H1 (cell line): ENCODE data around the gene OR2Y1. TPM values are rescaled to one million over a fixed set of nuclear protein-coding genes. Genes with fewer than 3 reads are reported as not detected.
A peak's percentile ranks its signal among the peaks of the same experiment; 100 is the strongest.

Experiments
- CTCF ChIA-PET: fragments of 300-600 bp; sonication (Branson Sonifier 250); formaldehyde crosslinking; loops from one replicate; lab custom pipeline; 2021; ENCODE audit not compliant: partially characterized antibody; lab: Charles Lee
- POLR2A ChIA-PET: fragments of 300-600 bp; sonication (Branson Sonifier 250); formaldehyde crosslinking; loops from one replicate; lab custom pipeline; 2021; ENCODE audit warnings: inconsistent platforms; ENCODE audit not compliant: partially characterized antibody; lab: Charles Lee
- DNase-seq, 2 experiments: peaks; one replicate each; pipeline versions ENCODE4 v3.0.0 to v3.0.0-alpha.2; 2010 to 2022; ENCODE audit warnings: low spot score in 2 of 2, low read depth in 1 of 2, mixed read lengths in 1 of 2
- FAIRE-seq: peaks from 2 replicates; lab custom pipeline; 2011; peaks lifted over from hg19 to GRCh38; lab: Jason Lieb, UNC
- H2AFZ ChIP-seq: 2 replicates; pipeline ENCODE4 v1.8.1; 2012; ENCODE audit warnings: low read length, inconsistent platforms
- H2AK5ac ChIP-seq: 2 replicates; pipeline ENCODE4 v1.6.1; 2013; ENCODE audit warnings: low read depth, low read length
- H2BK120ac ChIP-seq: replicated peaks from 2 replicates; pipeline ENCODE3; 2013; ENCODE audit warnings: low read depth, low read length, inconsistent platforms
- H2BK12ac ChIP-seq: 2 replicates; pipeline ENCODE4 v1.6.1; 2013; ENCODE audit warnings: low read depth, low read length
- H2BK15ac ChIP-seq: 2 replicates; pipeline ENCODE4 v1.6.1; 2013; ENCODE audit warnings: low read length
- H2BK20ac ChIP-seq: 2 replicates; pipeline ENCODE4 v1.6.1; 2013; ENCODE audit warnings: low read length
- H2BK5ac ChIP-seq: 2 replicates; pipeline ENCODE4 v1.6.1; 2013; ENCODE audit warnings: low read depth, low read length
- H3K14ac ChIP-seq: 2 replicates; pipeline ENCODE4 v1.6.1; 2013; ENCODE audit warnings: inconsistent platforms; ENCODE audit not compliant: insufficient read length
- H3K18ac ChIP-seq: 2 replicates; pipeline ENCODE4 v1.6.1; 2013; ENCODE audit warnings: low read length; ENCODE audit errors: extremely low read depth
- H3K23ac ChIP-seq: 2 replicates; pipeline ENCODE4 v1.6.1; 2013; ENCODE audit warnings: inconsistent platforms; ENCODE audit not compliant: insufficient read length
- H3K23me2 ChIP-seq: 2 replicates; pipeline ENCODE4 v1.6.1; 2013; ENCODE audit warnings: low read depth, low read length
- H3K27ac ChIP-seq: 2 replicates; pipeline ENCODE4 v1.6.1; 2011; ENCODE audit warnings: low read depth, low read length, inconsistent platforms
- H3K27me3 ChIP-seq, 4 experiments: replicated peaks in 1 of 4; 1 replicate in 1 of 4; 2 replicates in 3 of 4; pipeline versions ENCODE4 v1.6.1 to v1.8.1; 2011 to 2013; ENCODE audit warnings: low read length in 3 of 4, mild to moderate bottlenecking in 3 of 4, inconsistent platforms in 2 of 4, mixed read lengths in 2 of 4, moderate library complexity in 1 of 4; ENCODE audit not compliant: control insufficient read depth in 3 of 4, insufficient read depth in 3 of 4; ENCODE audit errors: extremely low read depth in 1 of 4
- H3K36me3 ChIP-seq, 4 experiments: 2 replicates each; pipeline versions ENCODE4 v1.6.1 to v1.8.1; 2011 to 2013; ENCODE audit warnings: mild to moderate bottlenecking in 4 of 4, low read length in 3 of 4, moderate library complexity in 2 of 4, control low read depth in 1 of 4, inconsistent platforms in 1 of 4; ENCODE audit not compliant: insufficient read depth in 4 of 4, control insufficient read depth in 2 of 4
- H3K4ac ChIP-seq: replicated peaks from 2 replicates; pipeline ENCODE3; 2013; ENCODE audit warnings: low read length, low read depth, mixed read lengths, inconsistent platforms; ENCODE audit not compliant: insufficient read length
- H3K4me1 ChIP-seq, 4 experiments: replicated peaks in 1 of 4; 1 replicate in 1 of 4; 2 replicates in 3 of 4; pipeline versions ENCODE4 v1.6.1 to v1.8.1; 2011 to 2013; ENCODE audit warnings: low read length in 3 of 4, inconsistent platforms in 2 of 4, mixed read lengths in 1 of 4; ENCODE audit not compliant: insufficient read depth in 4 of 4, control insufficient read depth in 3 of 4
- H3K4me2 ChIP-seq, 2 experiments: 2 replicates each; pipeline versions ENCODE4 v1.6.1 to v1.8.1; 2011 to 2013; ENCODE audit warnings: low read depth in 2 of 2, low read length in 2 of 2, control low read depth in 1 of 2, inconsistent platforms in 1 of 2, mild to moderate bottlenecking in 1 of 2; ENCODE audit not compliant: insufficient read depth in 1 of 2
- H3K4me3 ChIP-seq, 4 experiments: fragments of 200-600, 300-600 bp in 1 of 4; sonication (generic), shearing (Covaris generic), sonication (Bioruptor Twin) in 1 of 4; 2 replicates each; pipeline versions ENCODE4 v1.5.1 to v1.8.1; 2011 to 2016; ENCODE audit warnings: low read length in 4 of 4, low read depth in 3 of 4, control low read depth in 2 of 4, inconsistent platforms in 2 of 4, mild to moderate bottlenecking in 2 of 4, mixed read lengths in 1 of 4, moderate library complexity in 1 of 4; ENCODE audit not compliant: insufficient read depth in 2 of 4; ENCODE audit errors: extremely low read depth in 1 of 4
- H3K56ac ChIP-seq: replicated peaks from 2 replicates; pipeline ENCODE3; 2013; ENCODE audit warnings: low read depth, mild to moderate bottlenecking, mixed read lengths, low read length, inconsistent platforms; ENCODE audit not compliant: insufficient read length
- H3K79me1 ChIP-seq: 2 replicates; pipeline ENCODE4 v1.6.1; 2013; ENCODE audit warnings: low read depth, low read length, control low read depth
- H3K79me2 ChIP-seq, 2 experiments: 2 replicates each; pipeline versions ENCODE4 v1.6.1 to v1.8.1; 2012 to 2013; ENCODE audit warnings: low read length in 2 of 2, mild to moderate bottlenecking in 2 of 2, inconsistent platforms in 1 of 2; ENCODE audit not compliant: insufficient read depth in 2 of 2, control insufficient read depth in 1 of 2
- H3K9ac ChIP-seq, 4 experiments: replicated peaks in 1 of 4; 1 replicate in 1 of 4; 2 replicates in 3 of 4; pipeline versions ENCODE4 v1.6.1 to v1.8.1; 2011 to 2013; ENCODE audit warnings: low read depth in 3 of 4, low read length in 3 of 4, control low read depth in 2 of 4, mild to moderate bottlenecking in 2 of 4, moderate library complexity in 2 of 4, inconsistent platforms in 1 of 4; ENCODE audit errors: extremely low read depth in 1 of 4
- H3K9me3 ChIP-seq, 2 experiments: 2 replicates each; pipeline versions ENCODE4 v1.6.1 to v1.8.1; 2012 to 2013; ENCODE audit warnings: mild to moderate bottlenecking in 2 of 2, moderate library complexity in 2 of 2, control low read depth in 1 of 2, inconsistent platforms in 1 of 2, low read depth in 1 of 2, low read length in 1 of 2, mixed read lengths in 1 of 2; ENCODE audit not compliant: insufficient read depth in 2 of 2
- H4K20me1 ChIP-seq, 2 experiments: replicated peaks in 1 of 2; 2 replicates each; pipeline versions ENCODE3 to v1.8.1; 2011 to 2013; ENCODE audit warnings: inconsistent platforms in 2 of 2, low read length in 2 of 2, mild to moderate bottlenecking in 1 of 2; ENCODE audit not compliant: insufficient read depth in 2 of 2, control insufficient read depth in 1 of 2
- H4K5ac ChIP-seq: 2 replicates; pipeline ENCODE4 v1.6.1; 2013; ENCODE audit warnings: low read length, low read depth, mixed read lengths, inconsistent platforms; ENCODE audit not compliant: insufficient read length
- H4K8ac ChIP-seq: 2 replicates; pipeline ENCODE4 v1.8.0; 2013; ENCODE audit warnings: mild to moderate bottlenecking, moderate library complexity, low read length, inconsistent platforms; ENCODE audit not compliant: insufficient read depth; ENCODE audit errors: extremely low read depth
- H4K91ac ChIP-seq: replicated peaks from 2 replicates; pipeline ENCODE3; 2013; ENCODE audit warnings: low read length, mixed read lengths, inconsistent platforms; ENCODE audit not compliant: insufficient read length
- ATF3 ChIP-seq: IDR thresholded peaks from 2 replicates; pipeline ENCODE4 v1.6.1; 2011; ENCODE audit warnings: low read depth, mild to moderate bottlenecking, low read length; ENCODE audit not compliant: insufficient read depth
- GTF2F1 ChIP-seq: IDR thresholded peaks from 2 replicates; pipeline ENCODE4 v1.6.1; 2012; ENCODE audit warnings: low read depth, low read length, improper control_type of control experiment, borderline replicate concordance
- MAX ChIP-seq: IDR thresholded peaks from 2 replicates; pipeline ENCODE4 v1.6.1; 2012; ENCODE audit warnings: inconsistent platforms
- SP1 ChIP-seq: IDR thresholded peaks from 2 replicates; pipeline ENCODE4 v1.6.1; 2011; ENCODE audit warnings: low read depth, low read length
- SUZ12 ChIP-seq: fragments of 200-600 bp; sonication (generic); IDR thresholded peaks from 2 replicates; pipeline ENCODE4 v1.6.1; 2012; ENCODE audit warnings: mild to moderate bottlenecking, inconsistent platforms, low read length, moderate library complexity, mixed read lengths
- TAF1 ChIP-seq: IDR thresholded peaks from 2 replicates; pipeline ENCODE4 v1.6.1; 2011; ENCODE audit warnings: mild to moderate bottlenecking, low read depth, low read length
- WGBS, 2 experiments: shearing (Covaris generic) in 1 of 2; methylation state at CpG; one replicate each; pipeline versions ENCODE4 v1.1.6 to v1.1.7; 2013 to 2015; ENCODE audit warnings: low lambda C conversion rate in 2 of 2, mixed read lengths in 2 of 2, inconsistent platforms in 1 of 2, low coverage in 1 of 2, missing lambda C conversion rate in 1 of 2; ENCODE audit not compliant: insufficient replicate concordance in 2 of 2, insufficient coverage in 1 of 2, insufficient read length in 1 of 2; ENCODE audit errors: extremely low coverage in 1 of 2, missing lambda C conversion rate in 1 of 2; 5-methylcytosine and 5-hydroxymethylcytosine counted together
- polyA plus RNA-seq, 7 experiments: library from polyadenylated mRNA; depleted of rRNA in 3 of 7; stranded (reverse) in 5 of 7; unstranded in 2 of 7; fragments of >200 nt in 5 of 7; fragments of 200-250 nt in 2 of 7; gene quantifications; 1 replicate in 5 of 7; 2 replicates in 1 of 7; 4 replicates in 1 of 7; pipeline versions ENCODE4 v1.2.1 to v1.2.3, GENCODE V29; 2011 to 2013; ENCODE audit warnings: missing spikeins in 2 of 7, mixed read lengths in 2 of 7
- total RNA-seq: library from RNA; stranded (reverse); fragmentation: NEBNext Ultra II Directional; extraction: Animal tissue kit (Norgen Biotek cat#: 25700); gene quantifications from 2 replicates; pipeline ENCODE4 v1.2.1, GENCODE V29; 2021

The OR2Y1 gene
- total and polyA plus RNA-seq, 2 of the 8 experiments (the other 6 are each of a cell fraction or from before 2014, with no cell fraction given): not detected

- 67% methylated on average over 15 of the region's 15 CpGs; no CpG with 5 or more reads in 1 of the 2 experiments for WGBS, 2 experiments
- H2BK5ac ChIP-seq: peak overlapping the region; percentile 95
- no peak for TF ChIP-seq SUZ12
- no peak for TF ChIP-seq TAF1
- TF ChIP-seq MAX: no peak
- no peak for TF ChIP-seq ATF3
- TF ChIP-seq SP1: no peak
- no peak for TF ChIP-seq GTF2F1
- H2BK120ac ChIP-seq: peak overlapping the region; percentile 17
- H4K8ac ChIP-seq: peak overlapping the region; percentile 41
- H3K4me2 ChIP-seq: peak overlapping the region; percentile 53 to 54
- POLR2A ChIA-PET: interaction anchor here (0.6 to 3.2 kb wide), 10 partner anchors 9 to 315 kb away, joined by 3 to 26 read pairs (median 4); partner anchors contain the start of genes MGAT1 and ZFP62
- peak overlapping the region; percentile 49 for H4K5ac ChIP-seq
- no peak overlapping the region; the same call in 1 of the 2 replicates for H2AK5ac ChIP-seq
- H3K56ac ChIP-seq: no peak overlapping the region
- peak overlapping the region in 3 of 4 experiments; percentile 26 to 44 (median 34); a peak in 4 of 7 replicates for H3K9ac ChIP-seq
- no peaks in the 10 kb centered on the region for H3K23me2 ChIP-seq
- peak overlapping the region; percentile 51; the same call in 1 of the 2 replicates for H2BK20ac ChIP-seq
- CTCF ChIA-PET: interaction anchor here (0.6 to 10.6 kb wide), 15 partner anchors 11 to 488 kb away, joined by 3 to 99 read pairs (median 6); partner anchors contain the start of gene MGAT1
- H3K36me3 ChIP-seq: no peaks in the 10 kb centered on the region
- peak overlapping the region in 3 of 4 experiments; percentile 8 to 30 (median 16); a peak in 3 of 8 replicates for H3K4me3 ChIP-seq
- no peak overlapping the region for H3K23ac ChIP-seq
- H3K9me3 ChIP-seq: no peaks in the 10 kb centered on the region
- no peaks in the 10 kb centered on the region for H4K20me1 ChIP-seq
- H3K27me3 ChIP-seq: no peaks in the 10 kb centered on the region
- H3K79me2 ChIP-seq: no peaks in the 10 kb centered on the region
- FAIRE-seq (no peak), DNase-seq (no peak)
- H2AFZ ChIP-seq: 0 out of 2 replicates have a peak overlapping the region, but pooled peaks have one; percentile 12
- H3K4ac ChIP-seq: peak overlapping the region; percentile 58
- H3K18ac ChIP-seq: peak overlapping the region; percentile 85; the same call in 1 of the 2 replicates
- H3K4me1 ChIP-seq: peaks cover 17 to 34% (median 26%) of the 10 kb centered on the region in 4 experiments
- H4K91ac ChIP-seq: peak overlapping the region; percentile 51
- peak overlapping the region; percentile 61; the same call in 1 of the 2 replicates for H2BK15ac ChIP-seq
- H2BK12ac ChIP-seq: peak overlapping the region; percentile 97; the same call in 1 of the 2 replicates
- peaks cover 2% of the 10 kb centered on the region; the same call in 1 of the 2 replicates for H3K79me1 ChIP-seq
- H3K27ac ChIP-seq: peak overlapping the region; percentile 91
- no peak overlapping the region for H3K14ac ChIP-seq
Measured at GRCh38 chr5:180785121-180785781, 45.4 kb upstream of the OR2Y1 start.
